Loucy (cell line): ENCODE results near the gene IL1R2.

Source experiments
- H2AFZ ChIP-seq: fragments of 200-600 bp; sonication (generic); 2 replicates; pipeline ENCODE4 v1.6.0; 2016; ENCODE audit warnings: antibody characterized with exemption, mild to moderate bottlenecking, low read length, moderate library complexity
- H3F3A ChIP-seq: fragments of 200-600 bp; 2 replicates; pipeline ENCODE4 v1.6.0; 2016; ENCODE audit warnings: antibody characterized with exemption, low read depth, mild to moderate bottlenecking
- H3K27me3 ChIP-seq: fragments of 200-600 bp; sonication (generic); 2 replicates; pipeline ENCODE4 v1.6.1; 2014; ENCODE audit warnings: low read length, mild to moderate bottlenecking; ENCODE audit not compliant: insufficient read depth, poor library complexity, severe bottlenecking
- H3K36me3 ChIP-seq: fragments of 200-600 bp; sonication (generic); 2 replicates; pipeline ENCODE4 v1.6.1; 2016; ENCODE audit warnings: low read length; ENCODE audit not compliant: insufficient read depth
- H3K4me1 ChIP-seq: fragments of 200-600 bp; sonication (generic); 2 replicates; pipeline ENCODE4 v1.5.1; 2014; ENCODE audit warnings: low read length, mild to moderate bottlenecking; ENCODE audit not compliant: insufficient read depth, poor library complexity, severe bottlenecking
- H3K4me2 ChIP-seq: fragments of 200-600 bp; sonication (generic); 2 replicates; pipeline ENCODE4 v1.6.0; 2014; ENCODE audit warnings: antibody characterized with exemption, low read length, low read depth, mild to moderate bottlenecking; ENCODE audit not compliant: poor library complexity, severe bottlenecking
- H3K4me3 ChIP-seq: fragments of 200-600 bp; sonication (generic); 2 replicates; pipeline ENCODE4 v1.5.1; 2014; ENCODE audit warnings: low read length, mild to moderate bottlenecking, mixed read lengths; ENCODE audit not compliant: poor library complexity, severe bottlenecking
- H3K79me2 ChIP-seq: fragments of 200-600 bp; sonication (generic); 2 replicates; pipeline ENCODE4 v1.6.1; 2014; ENCODE audit warnings: low read length; ENCODE audit not compliant: insufficient read depth
- H3K9ac ChIP-seq: fragments of 200-600 bp; sonication (generic); 2 replicates; pipeline ENCODE4 v1.6.0; 2014; ENCODE audit warnings: mild to moderate bottlenecking, low read depth, low read length, moderate library complexity; ENCODE audit not compliant: poor library complexity, severe bottlenecking
- H3K9me2 ChIP-seq: fragments of 200-600 bp; sonication (generic); replicated peaks from 2 replicates; pipeline ENCODE4 v1.6.1; 2016; ENCODE audit warnings: low read depth, low read length, mixed read lengths
- H3K9me3 ChIP-seq: fragments of 200-600 bp; sonication (generic); 2 replicates; pipeline ENCODE4 v1.6.1; 2014; ENCODE audit warnings: mild to moderate bottlenecking, antibody characterized with exemption, low read length, low read depth; ENCODE audit not compliant: insufficient read depth
- H4K20me1 ChIP-seq: fragments of 200-600 bp; sonication (generic); 2 replicates; pipeline ENCODE4 v1.6.0; 2014; ENCODE audit warnings: antibody characterized with exemption, low read length, mild to moderate bottlenecking; ENCODE audit not compliant: insufficient read depth, poor library complexity, severe bottlenecking
- CTCF ChIP-seq: fragments of 200-600 bp; sonication (generic); conservative IDR thresholded peaks from 2 replicates; pipeline ENCODE4 v1.5.1; 2014; ENCODE audit warnings: mild to moderate bottlenecking, antibody characterized with exemption, low read length
- EZH2phosphoT487 ChIP-seq: fragments of 200-600 bp; IDR thresholded peaks from 2 replicates; pipeline ENCODE4 v1.6.1; 2018; ENCODE audit warnings: antibody characterized with exemption, mild to moderate bottlenecking, moderate library complexity, borderline replicate concordance

The IL1R2 gene

GRCh38 chr2:102070058-102070642 lies 78.4 kb downstream of the IL1R2 start:
- no peaks in the 10 kb centered on the region for H3K9me3 ChIP-seq
- no peaks in the 10 kb centered on the region for H3F3A ChIP-seq
- H3K4me2 ChIP-seq: no peak overlapping the region
- no peaks in the 10 kb centered on the region for H3K79me2 ChIP-seq
- H3K27me3 ChIP-seq: no peaks in the 10 kb centered on the region
- no peak overlapping the region for H3K9ac ChIP-seq
- H2AFZ ChIP-seq: no peak overlapping the region
- no peak for TF ChIP-seq CTCF
- no peak for TF ChIP-seq EZH2phosphoT487
- no peaks in the 10 kb centered on the region for H3K36me3 ChIP-seq
- no peaks in the 10 kb centered on the region for H4K20me1 ChIP-seq
- no peaks in the 10 kb centered on the region for H3K4me1 ChIP-seq
- no peak overlapping the region for H3K4me3 ChIP-seq
- no peaks in the 10 kb centered on the region for H3K9me2 ChIP-seq

GRCh38 chr2:102072741-102073140 lies 81.0 kb downstream of the IL1R2 start:
- no peaks in the 10 kb centered on the region for H3K36me3 ChIP-seq
- TF ChIP-seq EZH2phosphoT487: no peak
- no peak for TF ChIP-seq CTCF
- no peak overlapping the region for H2AFZ ChIP-seq
- no peak overlapping the region for H3K4me2 ChIP-seq
- no peak overlapping the region for H3K4me3 ChIP-seq
- no peaks in the 10 kb centered on the region for H3F3A ChIP-seq
- no peak overlapping the region for H3K9ac ChIP-seq
- H3K4me1 ChIP-seq: no peaks in the 10 kb centered on the region
- H4K20me1 ChIP-seq: no peaks in the 10 kb centered on the region
- H3K9me2 ChIP-seq: no peaks in the 10 kb centered on the region
- no peaks in the 10 kb centered on the region for H3K27me3 ChIP-seq
- no peaks in the 10 kb centered on the region for H3K9me3 ChIP-seq
- H3K79me2 ChIP-seq: no peaks in the 10 kb centered on the region

- H2AFZ ChIP-seq: no peak overlapping the region
- H3K4me3 ChIP-seq: no peak overlapping the region
- no peaks in the 10 kb centered on the region for H3K27me3 ChIP-seq
- TF ChIP-seq EZH2phosphoT487 (no peak), CTCF (no peak)
- H4K20me1 ChIP-seq: no peaks in the 10 kb centered on the region
- H3K9me3 ChIP-seq: no peaks in the 10 kb centered on the region
- H3K4me2 ChIP-seq: no peak overlapping the region
- H3K36me3 ChIP-seq: no peaks in the 10 kb centered on the region
- no peaks in the 10 kb centered on the region for H3F3A ChIP-seq
- no peaks in the 10 kb centered on the region for H3K79me2 ChIP-seq
- no peak overlapping the region for H3K9ac ChIP-seq
- H3K9me2 ChIP-seq: no peaks in the 10 kb centered on the region
- H3K4me1 ChIP-seq: no peaks in the 10 kb centered on the region
These were observed 81.5 kb downstream of the IL1R2 start for GRCh38 chr2:102073168-102073724.
